GM10266 (cell line): Measurements from ENCODE around the gene GNA14.
"Not testable (repeated sequence)": the region's sequence is repeated elsewhere in the genome, so short reads cannot be mapped to it uniquely, and the experiment has no call there.

Experiments
- DNase-seq: peaks from one replicate; pipeline ENCODE4 v3.0.0; 2012; ENCODE audit errors: extremely low spot score
- TF ChIP-seq, protein P1 (sequence below): IDR thresholded peaks from 2 replicates; pipeline ENCODE4 v1.5.1; 2012; ENCODE audit warnings: mild to moderate bottlenecking, low read depth; ENCODE audit not compliant: control insufficient read depth, insufficient read depth; ENCODE audit errors: missing control alignments

Gene GNA14

GRCh38 chr9:77418226-77418625 is 229.9 kb downstream of the GNA14 start:
- TF ChIP-seq, protein P1, sequence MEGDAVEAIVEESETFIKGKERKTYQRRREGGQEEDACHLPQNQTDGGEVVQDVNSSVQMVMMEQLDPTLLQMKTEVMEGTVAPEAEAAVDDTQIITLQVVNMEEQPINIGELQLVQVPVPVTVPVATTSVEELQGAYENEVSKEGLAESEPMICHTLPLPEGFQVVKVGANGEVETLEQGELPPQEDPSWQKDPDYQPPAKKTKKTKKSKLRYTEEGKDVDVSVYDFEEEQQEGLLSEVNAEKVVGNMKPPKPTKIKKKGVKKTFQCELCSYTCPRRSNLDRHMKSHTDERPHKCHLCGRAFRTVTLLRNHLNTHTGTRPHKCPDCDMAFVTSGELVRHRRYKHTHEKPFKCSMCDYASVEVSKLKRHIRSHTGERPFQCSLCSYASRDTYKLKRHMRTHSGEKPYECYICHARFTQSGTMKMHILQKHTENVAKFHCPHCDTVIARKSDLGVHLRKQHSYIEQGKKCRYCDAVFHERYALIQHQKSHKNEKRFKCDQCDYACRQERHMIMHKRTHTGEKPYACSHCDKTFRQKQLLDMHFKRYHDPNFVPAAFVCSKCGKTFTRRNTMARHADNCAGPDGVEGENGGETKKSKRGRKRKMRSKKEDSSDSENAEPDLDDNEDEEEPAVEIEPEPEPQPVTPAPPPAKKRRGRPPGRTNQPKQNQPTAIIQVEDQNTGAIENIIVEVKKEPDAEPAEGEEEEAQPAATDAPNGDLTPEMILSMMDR, result no peak
- DNase-seq, result no peak

- TF ChIP-seq, protein P1, result no peak
- DNase-seq, result no peak
Measured at GRCh38 chr9:77417566-77417965, 230.6 kb downstream of the GNA14 start.

- not testable (repeated sequence) for DNase-seq
Measured at GRCh38 chr9:77408521-77408920, 239.6 kb downstream of the GNA14 start.

- TF ChIP-seq, protein P1, result no peak
- no peak for DNase-seq
Measured at GRCh38 chr9:77403239-77403638, 244.9 kb downstream of the GNA14 start.

DNA sequence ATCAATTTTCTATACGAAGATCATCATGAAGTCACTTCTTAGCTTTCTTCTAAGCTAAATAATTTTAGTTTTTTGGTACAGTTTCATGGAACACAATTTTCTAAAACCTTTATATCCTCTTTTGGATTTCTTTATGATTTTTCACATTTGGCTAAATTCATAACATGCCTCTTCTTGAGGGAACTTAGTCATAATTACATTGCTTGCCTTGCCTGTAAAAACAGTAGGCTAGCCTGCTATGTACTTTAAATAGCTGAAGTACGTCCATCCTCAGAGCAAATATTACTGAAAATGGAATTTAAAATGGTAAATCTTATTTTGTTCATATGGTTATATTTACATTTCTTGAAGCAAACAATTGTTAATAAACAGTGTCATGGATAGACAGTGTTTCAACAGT is 245.8 kb downstream of the GNA14 start:
- TF ChIP-seq, protein P1, result no peak
- no peak for DNase-seq

DNA sequence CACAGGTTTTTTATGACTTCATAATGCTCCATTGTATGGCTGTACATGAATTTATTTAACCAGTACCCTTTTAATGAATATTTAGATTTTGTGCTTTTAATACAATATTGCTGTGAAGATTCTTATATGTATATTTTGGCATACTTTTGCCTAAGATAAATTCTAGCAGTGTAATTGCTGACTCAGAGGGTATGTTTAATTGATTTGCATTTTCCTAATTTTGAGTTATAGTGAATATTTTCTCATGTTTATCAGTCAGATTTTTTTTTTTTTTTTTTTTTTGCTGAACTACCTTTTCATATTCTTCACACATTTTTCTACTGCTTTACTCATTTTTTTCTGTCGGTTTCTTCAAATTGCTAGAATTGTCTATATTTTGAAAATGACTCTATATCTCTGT is 248.2 kb downstream of the GNA14 start:
- no peak for DNase-seq

GRCh38 chr9:77398581-77398980 is 249.5 kb downstream of the GNA14 start:
- DNase-seq, result not testable (repeated sequence)

More for the DNA sequence above, 248.2 kb downstream of the GNA14 start:
- TF ChIP-seq, protein P1, result no peak

DNA sequence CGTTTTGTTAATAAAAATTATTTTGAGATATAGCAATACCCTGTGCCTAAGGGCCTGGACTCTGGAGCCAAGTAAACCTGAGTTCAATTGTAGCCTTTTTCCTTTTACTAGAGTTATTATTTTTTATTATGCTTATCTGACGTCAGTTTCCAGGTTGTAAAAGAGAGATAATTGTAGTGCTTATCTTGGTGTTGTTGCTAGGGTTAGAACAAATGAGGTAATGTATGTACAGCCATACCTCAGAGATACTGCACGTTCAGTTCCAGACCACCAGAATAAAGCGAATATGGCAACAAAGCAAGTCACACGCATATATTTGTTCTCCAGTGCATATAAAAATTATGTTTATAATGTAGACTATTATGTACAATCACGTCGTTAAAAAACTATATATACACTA is 255.8 kb downstream of the GNA14 start:
- TF ChIP-seq, protein P1, result no peak
- no peak for DNase-seq
